Coronary artery (tissue), 2 donors: ENCODE results near the gene SREK1IP1.
"Not testable (repeated sequence)": the region's sequence is repeated elsewhere in the genome, so short reads cannot be mapped to it uniquely, and the experiment has no call there.

ENCODE experiments used
- DNase-seq: peaks from one replicate; pipeline ENCODE4 v3.0.0-alpha.2; 2017; ENCODE audit warnings: low spot score
- H3K27ac ChIP-seq, 2 donors: fragments of 200-600 bp; sonication (generic); one replicate each; pipeline ENCODE4 v1.5.1; 2016 to 2019
- H3K4me3 ChIP-seq: fragments of 200-600 bp; sonication (generic); 2 replicates; pipeline ENCODE4 v1.5.1; 2016; ENCODE audit warnings: mild to moderate bottlenecking, moderate library complexity
- CTCF ChIP-seq: fragments of 200-600 bp; sonication (generic); IDR thresholded peaks from one replicate; pipeline ENCODE4 v1.5.1; 2019; ENCODE audit warnings: antibody characterized with exemption

SREK1IP1 gene

GRCh38 chr5:64700765-64701164 is 67.7 kb downstream of the SREK1IP1 start:
- DNase-seq = no peak
- no peak for TF ChIP-seq CTCF
- H3K4me3 ChIP-seq = no peak overlapping the region
- H3K27ac ChIP-seq = no peak overlapping the region

GRCh38 chr5:64696414-64696813 is 72.1 kb downstream of the SREK1IP1 start:
- not testable (repeated sequence) for DNase-seq, H3K27ac ChIP-seq, H3K4me3 ChIP-seq

GRCh38 chr5:64693636-64694035 is 74.9 kb downstream of the SREK1IP1 start:
- TF ChIP-seq CTCF = no peak
- H3K27ac ChIP-seq = no peak overlapping the region
- DNase-seq = no peak
- no peak overlapping the region for H3K4me3 ChIP-seq

GRCh38 chr5:64691291-64691690 is 77.2 kb downstream of the SREK1IP1 start:
- Histone ChIP-seq H3K27ac (no peak overlapping the region), H3K4me3 (no peak overlapping the region)
- TF ChIP-seq CTCF = no peak
- no peak for DNase-seq

- Histone ChIP-seq H3K4me3 (peak within 1 kb of the TSS; percentile 63), H3K27ac (no peak within 1 kb of the TSS)
- DNase-seq = no peak
- no peak for TF ChIP-seq CTCF
Observed at GRCh38 chr5:64690417-64691151, 77.9 kb downstream of the SREK1IP1 start, which contains the start of gene SHISAL2B. SHISAL2B (plus strand) TSS chr5:64690503; CDS start chr5:64690624, 121 bp downstream.

- DNase-seq = no peak
- H3K4me3 ChIP-seq = peak overlapping the region; percentile 63
- no peak for TF ChIP-seq CTCF
Observed at GRCh38 chr5:64690104-64690416, 78.4 kb downstream of the SREK1IP1 start.

GRCh38 chr5:64688965-64689364 is 79.5 kb downstream of the SREK1IP1 start:
- no peak for DNase-seq
- no peak for TF ChIP-seq CTCF
- no peak overlapping the region for H3K27ac ChIP-seq

More at GRCh38 chr5:64690104-64690416, 78.4 kb downstream of the SREK1IP1 start:
- no peak overlapping the region for H3K27ac ChIP-seq

More at GRCh38 chr5:64688965-64689364, 79.5 kb downstream of the SREK1IP1 start:
- no peak overlapping the region for H3K4me3 ChIP-seq
